HG03457 (cell line): ENCODE data around the gene RAD54L2.
"Not testable (repeated sequence)": the region's sequence is repeated elsewhere in the genome, so short reads cannot be mapped to it uniquely, and the experiment has no call there.

ENCODE experiments used
- ATAC-seq: cut with Tn5 transposase; IDR thresholded peaks from one replicate; pipeline ENCODE4 v1.9.1; 2021; ENCODE audit warnings: moderate number of reproducible peaks; ENCODE audit not compliant: unreplicated experiment

Gene RAD54L2

GRCh38 chr3:51542596-51542995, 4.1 kb downstream of the RAD54L2 start:
- ATAC-seq = not testable (repeated sequence)

DNA sequence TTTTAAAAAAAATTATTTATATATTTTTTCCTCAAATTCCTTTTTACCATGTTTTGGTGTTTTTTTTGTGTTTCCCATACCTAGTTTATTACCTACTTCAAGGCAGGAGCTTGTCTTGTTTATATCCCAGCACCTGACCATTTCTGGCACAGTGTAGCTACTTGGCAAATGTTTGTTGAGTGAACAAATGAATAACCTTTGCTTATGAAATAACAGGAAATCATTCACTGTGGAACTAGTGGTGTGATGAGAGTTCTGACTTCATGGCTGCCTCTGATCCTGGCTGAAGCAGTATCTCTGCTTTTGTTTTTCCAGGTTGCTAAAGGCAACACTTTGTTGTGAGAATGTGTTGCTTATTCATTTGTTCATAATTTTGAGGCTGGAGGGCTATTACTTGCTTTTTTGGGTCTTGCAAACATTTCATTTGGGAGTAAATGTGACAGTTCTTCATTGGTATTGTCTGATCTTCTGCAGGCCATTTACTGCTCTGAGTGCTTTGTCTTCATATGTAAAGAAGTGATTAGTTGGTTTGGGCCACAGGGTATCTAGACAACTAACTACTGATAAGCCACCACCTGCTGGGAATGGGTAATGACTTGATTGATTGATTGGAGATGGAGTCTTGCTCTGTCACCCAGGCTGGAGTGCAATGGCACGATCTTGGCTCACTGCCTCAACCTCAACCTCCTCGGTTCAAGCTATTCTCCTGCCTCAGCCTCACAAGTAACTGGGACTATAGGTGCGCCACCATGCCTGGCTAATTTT, 5.7 kb downstream of the RAD54L2 start:
- no peak for ATAC-seq

- ATAC-seq = no peak
Observed at GRCh38 chr3:51547274-51547673, 8.8 kb downstream of the RAD54L2 start.

GRCh38 chr3:51549311-51549710, 10.8 kb downstream of the RAD54L2 start:
- no peak for ATAC-seq

GRCh38 chr3:51550080-51550819, 11.7 kb downstream of the RAD54L2 start:
- no peak for ATAC-seq

DNA sequence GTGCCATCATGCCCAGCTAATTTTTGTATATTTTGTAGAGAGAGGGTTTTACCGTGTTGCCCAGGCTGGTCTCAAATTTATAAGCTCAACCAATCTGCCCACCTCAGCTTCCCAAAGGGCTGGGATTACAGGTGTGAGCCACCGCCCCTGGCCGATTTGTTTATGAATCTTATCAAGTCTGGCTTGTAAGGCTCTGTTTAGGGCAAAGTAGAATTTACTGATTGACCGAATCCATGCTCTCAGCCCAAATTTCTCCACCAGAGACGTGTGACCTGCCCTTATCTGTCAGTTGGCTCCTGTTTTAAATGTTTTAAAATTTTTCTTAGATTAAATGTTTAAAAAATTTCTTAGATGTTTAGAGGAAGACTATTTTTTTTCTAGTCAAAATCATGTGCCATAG, 19.5 kb downstream of the RAD54L2 start:
- ATAC-seq = no peak

- ATAC-seq = no peak
Observed at GRCh38 chr3:51559411-51559888, 20.9 kb downstream of the RAD54L2 start.

- ATAC-seq = no peak
Observed at GRCh38 chr3:51559961-51560360, 21.4 kb downstream of the RAD54L2 start.

DNA sequence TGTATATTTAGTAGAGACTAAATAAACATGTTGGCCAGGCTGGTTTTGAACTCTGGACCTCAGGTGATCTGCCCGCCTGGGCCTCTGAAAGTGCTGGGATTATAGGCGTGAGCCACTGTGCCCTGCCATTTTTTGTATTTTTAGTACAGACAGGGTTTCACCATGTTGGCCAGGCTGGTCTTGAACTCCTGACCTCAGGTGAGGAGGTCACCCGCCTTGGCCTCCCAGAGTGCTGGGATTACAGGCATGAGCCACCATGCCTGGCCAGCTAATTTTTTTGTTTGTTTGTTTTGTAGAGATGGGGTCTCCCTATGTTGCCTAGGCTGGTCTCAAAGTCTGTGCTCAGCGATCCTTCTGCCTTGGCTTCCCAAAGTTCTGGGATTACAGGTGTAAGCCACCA, 23.9 kb downstream of the RAD54L2 start:
- ATAC-seq = not testable (repeated sequence)

DNA sequence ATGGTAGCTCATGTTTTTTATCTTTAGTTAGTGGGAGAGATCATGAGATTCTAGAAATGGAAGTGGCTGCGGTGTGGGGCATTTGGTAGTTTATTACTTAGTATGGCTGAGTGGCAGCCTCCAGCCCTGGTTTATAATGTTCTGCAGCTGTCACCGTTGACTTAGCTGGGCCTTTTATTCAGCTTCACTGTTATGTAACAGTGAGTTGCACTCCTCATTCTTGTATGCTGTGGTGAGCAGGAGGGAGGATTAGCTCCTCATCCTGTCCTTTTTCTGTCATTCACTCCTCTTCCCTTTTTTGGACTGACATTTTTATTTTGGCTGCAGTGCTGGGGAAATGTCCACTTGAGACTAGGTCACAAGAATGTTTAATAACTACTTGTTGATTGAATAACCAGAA, 29.5 kb downstream of the RAD54L2 start:
- no peak for ATAC-seq

GRCh38 chr3:51568996-51569395, 30.5 kb downstream of the RAD54L2 start:
- no peak for ATAC-seq

- ATAC-seq = no peak
Observed at GRCh38 chr3:51578238-51578637, 39.7 kb downstream of the RAD54L2 start.

DNA sequence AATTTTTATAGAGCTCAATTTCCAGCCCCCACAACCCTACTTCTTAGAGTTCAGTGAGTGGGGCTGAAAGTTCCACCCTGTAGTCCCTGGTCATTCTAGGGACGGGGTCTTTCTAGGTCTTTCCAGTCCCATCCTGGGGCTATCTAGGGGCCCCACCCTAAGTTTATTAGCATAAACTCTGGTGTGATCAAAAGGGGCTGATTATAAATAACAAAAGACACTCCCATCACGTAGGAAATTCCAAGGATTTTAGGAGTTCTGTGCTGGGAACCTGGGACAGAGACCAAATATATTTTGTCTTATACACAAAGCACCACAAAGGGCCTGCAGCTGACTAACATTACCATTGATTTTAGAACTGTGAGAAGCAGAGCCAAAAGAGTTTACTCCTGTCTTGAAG, 41.9 kb downstream of the RAD54L2 start:
- no peak for ATAC-seq

DNA sequence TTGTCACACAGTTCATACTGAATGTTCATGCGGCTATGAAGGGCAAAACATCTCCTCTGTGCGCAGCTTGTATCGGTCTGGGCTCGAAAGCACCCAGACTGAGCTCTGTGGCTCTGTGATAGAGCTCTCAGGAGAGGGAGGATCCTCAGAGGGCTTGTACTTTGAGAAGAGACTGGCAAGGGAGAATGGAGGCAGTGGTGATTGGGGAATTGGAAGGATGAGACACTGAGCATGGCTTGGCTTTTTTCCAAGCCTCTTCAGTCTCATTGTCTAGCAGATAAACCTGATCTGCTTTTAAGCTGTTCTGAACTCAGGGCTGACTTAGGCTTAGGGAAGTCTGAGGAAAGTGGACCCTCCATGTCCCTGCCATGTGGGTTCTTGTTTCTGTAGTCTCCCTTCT, 43.0 kb downstream of the RAD54L2 start:
- no peak for ATAC-seq

GRCh38 chr3:51585197-51585596, 46.7 kb downstream of the RAD54L2 start:
- no peak for ATAC-seq

DNA sequence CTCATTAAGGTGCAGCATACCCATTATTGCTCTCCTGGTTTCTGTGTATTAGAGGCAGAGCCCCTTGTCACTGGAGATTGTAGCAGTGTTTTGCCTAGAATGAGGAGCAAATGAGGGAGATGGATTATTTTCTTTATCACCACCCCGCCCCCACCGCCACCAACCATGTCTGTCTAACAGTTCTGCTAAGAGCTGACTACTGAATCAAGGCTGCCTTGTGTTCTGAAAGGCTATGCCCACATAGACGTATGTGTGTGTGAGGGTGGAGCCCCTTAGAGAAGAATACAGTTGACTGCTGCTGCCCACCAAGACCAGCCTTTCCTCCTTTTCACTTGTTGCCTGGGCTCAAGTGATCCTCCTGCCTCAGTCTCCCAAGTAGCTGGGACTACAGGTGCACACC, 47.4 kb downstream of the RAD54L2 start:
- ATAC-seq = no peak
